ENCODE results near the gene RNF208. TPM values are rescaled to one million over a fixed set of nuclear protein-coding genes. Genes with fewer than 3 reads are reported as not detected.

Gene RNF208
- polyA plus RNA-seq, 3 donors = 1.5 TPM; not detected in 2

DNA sequence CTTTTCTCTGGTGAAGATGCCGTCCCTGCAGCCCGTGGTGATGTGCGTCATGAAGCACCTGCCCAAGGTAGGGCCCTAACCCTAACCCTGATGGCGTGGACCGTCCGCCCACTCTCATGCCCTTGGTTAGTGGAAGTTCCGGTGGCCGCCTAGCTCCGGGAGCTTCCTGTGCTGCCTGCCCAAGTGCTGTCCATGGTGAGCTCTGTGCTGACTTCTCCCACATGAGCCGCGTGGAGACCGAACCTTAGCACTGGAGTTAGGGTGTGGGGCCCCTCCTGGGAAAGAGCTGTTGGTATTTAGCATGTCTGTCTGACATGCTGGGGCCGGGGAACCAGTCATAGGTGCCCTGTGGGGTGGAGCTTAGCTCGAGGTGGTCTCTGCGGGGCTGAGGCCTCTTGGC, 34.3 kb upstream of the RNF208 start:
- no peak for DNase-seq
- Histone ChIP-seq H3K4me1 (ENCODE audit: control insufficient read depth in 1 of 2, insufficient read depth in 2 of 2, low read length in 2 of 2) (peaks cover 19 to 27% of the 10 kb centered on the region in 2 donors), H3K36me3 (replicated peaks in 1 of 2; ENCODE audit: control insufficient read depth in 1 of 2, insufficient read depth in 2 of 2, low read length in 2 of 2) (peaks cover 12 to 21% of the 10 kb centered on the region in 2 donors), H4K20me1 (ENCODE audit: insufficient read depth, low read length) (peaks cover 25% of the 10 kb centered on the region), H3K9ac (ENCODE audit: insufficient read depth, low read length, poor library complexity, severe bottlenecking) (peak overlapping the region; percentile 76), H3K4me3 (replicated peaks in 1 of 3; ENCODE audit: low read depth in 2 of 3, low read length in 3 of 3) (peak overlapping the region in 1 of 3 experiments; percentile 94), H3K9me3 (replicated peaks in 1 of 2; ENCODE audit: control insufficient read depth in 1 of 2, insufficient read depth in 1 of 2, low read length in 2 of 2) (no peaks in the 10 kb centered on the region), H2AFZ (ENCODE audit: insufficient read depth, low read depth, low read length, poor library complexity, severe bottlenecking) (no peak overlapping the region), H3K4me2 (replicated peaks; ENCODE audit: extremely low read depth, low read length, poor library complexity, severe bottlenecking) (peak overlapping the region; percentile 98), H3K27me3 (ENCODE audit: control insufficient read depth in 2 of 2, insufficient read depth in 2 of 2, low read length in 2 of 2) (no peaks in the 10 kb centered on the region), H3K79me2 (ENCODE audit: insufficient read depth, low read length) (peaks cover 19% of the 10 kb centered on the region), H3K27ac (ENCODE audit: low read depth in 1 of 2, low read length in 2 of 2) (no peak overlapping the region)
- TF ChIP-seq, protein P1, sequence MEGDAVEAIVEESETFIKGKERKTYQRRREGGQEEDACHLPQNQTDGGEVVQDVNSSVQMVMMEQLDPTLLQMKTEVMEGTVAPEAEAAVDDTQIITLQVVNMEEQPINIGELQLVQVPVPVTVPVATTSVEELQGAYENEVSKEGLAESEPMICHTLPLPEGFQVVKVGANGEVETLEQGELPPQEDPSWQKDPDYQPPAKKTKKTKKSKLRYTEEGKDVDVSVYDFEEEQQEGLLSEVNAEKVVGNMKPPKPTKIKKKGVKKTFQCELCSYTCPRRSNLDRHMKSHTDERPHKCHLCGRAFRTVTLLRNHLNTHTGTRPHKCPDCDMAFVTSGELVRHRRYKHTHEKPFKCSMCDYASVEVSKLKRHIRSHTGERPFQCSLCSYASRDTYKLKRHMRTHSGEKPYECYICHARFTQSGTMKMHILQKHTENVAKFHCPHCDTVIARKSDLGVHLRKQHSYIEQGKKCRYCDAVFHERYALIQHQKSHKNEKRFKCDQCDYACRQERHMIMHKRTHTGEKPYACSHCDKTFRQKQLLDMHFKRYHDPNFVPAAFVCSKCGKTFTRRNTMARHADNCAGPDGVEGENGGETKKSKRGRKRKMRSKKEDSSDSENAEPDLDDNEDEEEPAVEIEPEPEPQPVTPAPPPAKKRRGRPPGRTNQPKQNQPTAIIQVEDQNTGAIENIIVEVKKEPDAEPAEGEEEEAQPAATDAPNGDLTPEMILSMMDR (IDR thresholded peaks at IDR 0.05) = no peak
- intact Hi-C loops (cut with micrococcal nuclease) = no loop called here
- peak overlapping the region in 3 of 7 donors; percentile 13 to 37 (median 28) for H3K27ac Mint-ChIP-seq
- peak overlapping the region; percentile 87 to 91 for H3K4me3 Mint-ChIP-seq
- peaks cover 0 to 6% (median 6%) of the 10 kb centered on the region in 3 donors for H3K27me3 Mint-ChIP-seq (ENCODE audit: low read depth in 3 of 3)
- H3K9me3 Mint-ChIP-seq = no peaks in the 10 kb centered on the region
- H3K36me3 Mint-ChIP-seq = peaks cover 15 to 35% of the 10 kb centered on the region in 2 donors
- 95% methylated on average over 13 of the region's 15 CpGs for WGBS (ENCODE audit: insufficient coverage)
- peaks cover 18% of the 10 kb centered on the region for H3K4me1 Mint-ChIP-seq

DNA sequence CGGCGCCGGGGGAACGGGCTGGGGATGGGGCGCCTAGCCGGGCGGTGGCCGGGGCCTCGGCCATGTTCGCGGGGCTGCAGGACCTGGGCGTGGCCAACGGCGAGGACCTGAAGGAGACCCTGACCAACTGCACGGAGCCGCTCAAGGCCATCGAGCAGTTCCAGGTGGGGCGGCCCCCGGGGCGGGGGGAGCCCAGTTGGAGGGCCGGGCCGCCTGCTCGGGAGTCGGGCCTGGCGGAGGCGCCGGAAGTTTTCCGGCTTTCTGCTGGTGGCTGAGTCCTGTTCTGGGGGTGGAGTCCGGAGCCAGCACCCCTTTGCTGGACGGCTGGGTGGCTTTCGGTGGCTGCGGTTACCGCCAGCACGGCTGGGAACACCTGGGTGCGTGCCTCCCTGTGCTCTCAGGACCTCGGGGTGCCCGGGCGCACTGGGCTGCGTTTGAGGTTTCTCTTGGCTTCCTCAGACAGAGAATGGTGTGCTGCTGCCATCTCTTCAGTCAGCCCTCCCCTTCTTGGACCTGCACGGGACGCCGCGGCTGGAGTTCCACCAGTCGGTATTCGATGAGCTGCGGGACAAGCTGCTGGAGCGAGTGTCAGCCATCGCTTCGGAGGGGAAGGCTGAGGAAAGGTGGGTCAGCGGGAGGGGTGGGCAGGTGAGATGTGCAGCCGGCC, 33.5 kb upstream of the RNF208 start:
- peaks cover 18% of the 10 kb centered on the region for H3K4me1 Mint-ChIP-seq
- H3K27ac Mint-ChIP-seq = peak overlapping the region in 4 of 7 donors; percentile 46 to 91 (median 76)
- DNase-seq = no peak

More for the DNA sequence above, 33.5 kb upstream of the RNF208 start:
- Histone ChIP-seq H3K36me3 (replicated peaks in 1 of 2; ENCODE audit: control insufficient read depth in 1 of 2, insufficient read depth in 2 of 2, low read length in 2 of 2) (peaks cover 12 to 21% of the 10 kb centered on the region in 2 donors), H4K20me1 (ENCODE audit: insufficient read depth, low read length) (peaks cover 25% of the 10 kb centered on the region), H3K27me3 (ENCODE audit: control insufficient read depth in 2 of 2, insufficient read depth in 2 of 2, low read length in 2 of 2) (no peaks in the 10 kb centered on the region), H3K4me1 (ENCODE audit: control insufficient read depth in 1 of 2, insufficient read depth in 2 of 2, low read length in 2 of 2) (peaks cover 19 to 27% of the 10 kb centered on the region in 2 donors), H3K4me3 (replicated peaks in 1 of 3; ENCODE audit: low read depth in 2 of 3, low read length in 3 of 3) (peak overlapping the region; percentile 52 to 94 (median 80)), H3K79me2 (ENCODE audit: insufficient read depth, low read length) (peaks cover 19% of the 10 kb centered on the region), H3K27ac (ENCODE audit: low read depth in 1 of 2, low read length in 2 of 2) (peak overlapping the region in 1 of 2 donors; percentile 75), H3K9ac (ENCODE audit: insufficient read depth, low read length, poor library complexity, severe bottlenecking) (peak overlapping the region; percentile 76), H3K4me2 (replicated peaks; ENCODE audit: extremely low read depth, low read length, poor library complexity, severe bottlenecking) (peak overlapping the region; percentile 98), H2AFZ (ENCODE audit: insufficient read depth, low read depth, low read length, poor library complexity, severe bottlenecking) (peak overlapping the region; percentile 97), H3K9me3 (replicated peaks in 1 of 2; ENCODE audit: control insufficient read depth in 1 of 2, insufficient read depth in 1 of 2, low read length in 2 of 2) (no peaks in the 10 kb centered on the region)
- Mint-ChIP-seq H3K27me3 (ENCODE audit: low read depth in 3 of 3) (peaks cover 0 to 6% (median 6%) of the 10 kb centered on the region in 3 donors), H3K9me3 (no peaks in the 10 kb centered on the region), H3K4me3 (peak overlapping the region; percentile 87 to 91), H3K36me3 (peaks cover 15 to 34% of the 10 kb centered on the region in 2 donors)
- WGBS (ENCODE audit: insufficient coverage) = 2% methylated on average over 45 of the region's 51 CpGs
- TF ChIP-seq, protein P1 (IDR thresholded peaks at IDR 0.05) = no peak
- intact Hi-C loops (cut with micrococcal nuclease) = loop anchor here (1.0 to 2.0 kb wide), 2 partner anchors 14 to 15 kb away; partner anchors contain the start of gene TUBB4B (in 2 of the 2)
